Neural progenitor cell (in vitro differentiated cells): ENCODE results near the gene LRRTM1. TPM values are rescaled to one million over a fixed set of nuclear protein-coding genes. Genes with fewer than 3 reads are reported as not detected.

Experiments used
- DNase-seq: peaks from one replicate; pipeline ENCODE4 v3.0.0-alpha.2; 2016; ENCODE audit warnings: low spot score
- H2AFZ ChIP-seq: fragments of 200-600 bp; sonication (generic); replicated peaks from 2 replicates; pipeline ENCODE4 v1.6.1; 2016; ENCODE audit warnings: antibody characterized with exemption
- H3F3A ChIP-seq: fragments of 200-600 bp; sonication (generic); 2 replicates; pipeline ENCODE4 v1.6.1; 2016; ENCODE audit warnings: antibody characterized with exemption, low read depth
- H3K27ac ChIP-seq: fragments of 200-600 bp; sonication (generic); 2 replicates; pipeline ENCODE4 v1.5.1; 2016; ENCODE audit warnings: mild to moderate bottlenecking
- H3K27me3 ChIP-seq: fragments of 200-600 bp; sonication (generic); 2 replicates; pipeline ENCODE4 v1.6.1; 2016; ENCODE audit warnings: mild to moderate bottlenecking, moderate library complexity
- H3K36me3 ChIP-seq: fragments of 200-600 bp; sonication (generic); 2 replicates; pipeline ENCODE4 v1.5.1; 2016
- H3K4me1 ChIP-seq: fragments of 200-600 bp; sonication (generic); 2 replicates; pipeline ENCODE4 v1.6.1; 2016; ENCODE audit warnings: mixed run types
- H3K4me2 ChIP-seq: fragments of 200-600 bp; sonication (generic); 2 replicates; pipeline ENCODE4 v1.6.1; 2016
- H3K4me3 ChIP-seq: fragments of 200-600 bp; sonication (generic); 2 replicates; pipeline ENCODE4 v1.5.1; 2016
- H3K79me2 ChIP-seq: fragments of 200-600 bp; sonication (generic); 2 replicates; pipeline ENCODE4 v1.6.1; 2016; ENCODE audit warnings: low read depth
- H3K9ac ChIP-seq: fragments of 200-600 bp; sonication (generic); 2 replicates; pipeline ENCODE4 v1.6.1; 2016
- H3K9me3 ChIP-seq: fragments of 200-600 bp; sonication (generic); 2 replicates; pipeline ENCODE4 v1.5.1; 2016; ENCODE audit warnings: low read depth
- H4K20me1 ChIP-seq: fragments of 200-600 bp; sonication (generic); 2 replicates; pipeline ENCODE4 v1.6.1; 2016; ENCODE audit warnings: low read depth
- H3K27ac Mint-ChIP-seq: 3 replicates; pipeline ENCODE4 v1.8.0; 2021; ENCODE audit warnings: mixed read lengths
- H3K27me3 Mint-ChIP-seq: 2 replicates; pipeline ENCODE4 v1.8.0; 2022; ENCODE audit warnings: low read depth, mild to moderate bottlenecking, inconsistent platforms, moderate library complexity, mixed read lengths; ENCODE audit not compliant: insufficient read depth
- H3K36me3 Mint-ChIP-seq: 3 replicates; pipeline ENCODE4 v1.8.0; 2021; ENCODE audit warnings: mixed read lengths
- H3K4me1 Mint-ChIP-seq: 3 replicates; pipeline ENCODE4 v1.8.0; 2021; ENCODE audit warnings: mixed read lengths
- H3K4me3 Mint-ChIP-seq: 3 replicates; pipeline ENCODE4 v1.8.0; 2021; ENCODE audit warnings: mild to moderate bottlenecking, moderate library complexity, mixed read lengths
- H3K9me3 Mint-ChIP-seq: 3 replicates; pipeline ENCODE4 v1.8.0; 2020; ENCODE audit warnings: mixed read lengths
- EZH2 ChIP-seq: fragments of 200-600 bp; sonication (generic); IDR thresholded peaks from 2 replicates; pipeline ENCODE4 v1.6.1; 2017; ENCODE audit warnings: antibody characterized with exemption, mild to moderate bottlenecking, moderate library complexity
- EZH2phosphoT487 ChIP-seq: fragments of 200-600 bp; sonication (generic); IDR thresholded peaks from 2 replicates; pipeline ENCODE4 v1.6.1; 2017; ENCODE audit warnings: antibody characterized with exemption
- total RNA-seq: library from RNA; depleted of rRNA; stranded (reverse); fragments of >200 nt; gene quantifications from 2 replicates; pipeline ENCODE4 v1.2.3, GENCODE V29; 2015; ENCODE audit warnings: low replicate concordance
- TF ChIP-seq, protein P1 (sequence below): fragments of 200-600 bp; sonication (generic); IDR thresholded peaks from 2 replicates; pipeline ENCODE4 v1.5.1; 2017; ENCODE audit warnings: antibody characterized with exemption, mild to moderate bottlenecking

Gene LRRTM1
- total RNA-seq, 1 donor from 2014 or later: not detected

DNA sequence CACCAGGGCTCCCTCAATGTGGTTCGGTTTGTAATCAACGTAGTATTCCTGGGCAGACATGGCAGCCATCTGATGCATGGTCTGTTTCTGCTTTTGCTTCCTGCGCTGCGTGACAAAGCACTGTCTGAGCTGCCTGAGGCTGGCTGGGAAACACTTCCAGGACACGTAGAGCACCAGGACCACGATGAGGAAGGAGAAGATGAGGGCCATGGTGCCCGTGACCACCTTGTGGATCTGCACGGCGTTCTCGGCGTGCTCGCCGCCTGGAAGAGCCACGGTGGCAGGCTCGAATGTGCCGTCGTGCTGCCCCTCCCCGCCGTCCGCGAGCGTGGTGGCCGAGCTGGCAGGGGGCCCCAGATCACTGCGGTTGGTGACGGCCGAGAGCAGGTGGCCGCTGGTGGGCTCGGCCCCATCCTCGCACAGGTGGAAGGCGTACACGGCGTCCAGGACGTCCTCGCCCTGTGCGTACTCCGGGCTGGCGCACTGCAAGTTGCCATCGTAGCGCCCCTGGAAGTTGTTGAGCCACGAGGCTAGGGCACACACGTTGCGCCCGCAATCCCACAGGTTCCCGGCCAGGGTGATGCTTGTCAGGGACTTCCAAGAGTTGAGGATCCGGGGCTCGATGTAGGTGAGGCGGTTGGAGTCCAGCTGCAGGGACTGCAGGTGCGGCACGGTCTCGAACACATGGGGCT, 2.1 kb downstream of the LRRTM1 start:
- H3K27ac Mint-ChIP-seq: no peak overlapping the region
- Histone ChIP-seq H2AFZ (no peak overlapping the region), H3K27me3 (peaks cover 56% of the 10 kb centered on the region), H3K79me2 (no peaks in the 10 kb centered on the region), H3K4me3 (peak overlapping the region; percentile 71), H3K9me3 (no peaks in the 10 kb centered on the region), H3K9ac (no peak overlapping the region), H3F3A (peaks cover 34% of the 10 kb centered on the region), H3K27ac (no peak overlapping the region), H3K4me2 (peak overlapping the region; percentile 98), H3K4me1 (peaks cover 58% of the 10 kb centered on the region), H3K36me3 (no peaks in the 10 kb centered on the region), H4K20me1 (peaks cover 18% of the 10 kb centered on the region)
- no peak for DNase-seq
- H3K4me3 Mint-ChIP-seq: peak overlapping the region; percentile 91
- no peaks in the 10 kb centered on the region for H3K36me3 Mint-ChIP-seq
- peaks cover 26% of the 10 kb centered on the region for H3K27me3 Mint-ChIP-seq
- H3K9me3 Mint-ChIP-seq: peaks cover 2% of the 10 kb centered on the region
- peak; percentile 29 for TF ChIP-seq EZH2
- peak; percentile 70 for TF ChIP-seq EZH2phosphoT487
- TF ChIP-seq, protein P1, sequence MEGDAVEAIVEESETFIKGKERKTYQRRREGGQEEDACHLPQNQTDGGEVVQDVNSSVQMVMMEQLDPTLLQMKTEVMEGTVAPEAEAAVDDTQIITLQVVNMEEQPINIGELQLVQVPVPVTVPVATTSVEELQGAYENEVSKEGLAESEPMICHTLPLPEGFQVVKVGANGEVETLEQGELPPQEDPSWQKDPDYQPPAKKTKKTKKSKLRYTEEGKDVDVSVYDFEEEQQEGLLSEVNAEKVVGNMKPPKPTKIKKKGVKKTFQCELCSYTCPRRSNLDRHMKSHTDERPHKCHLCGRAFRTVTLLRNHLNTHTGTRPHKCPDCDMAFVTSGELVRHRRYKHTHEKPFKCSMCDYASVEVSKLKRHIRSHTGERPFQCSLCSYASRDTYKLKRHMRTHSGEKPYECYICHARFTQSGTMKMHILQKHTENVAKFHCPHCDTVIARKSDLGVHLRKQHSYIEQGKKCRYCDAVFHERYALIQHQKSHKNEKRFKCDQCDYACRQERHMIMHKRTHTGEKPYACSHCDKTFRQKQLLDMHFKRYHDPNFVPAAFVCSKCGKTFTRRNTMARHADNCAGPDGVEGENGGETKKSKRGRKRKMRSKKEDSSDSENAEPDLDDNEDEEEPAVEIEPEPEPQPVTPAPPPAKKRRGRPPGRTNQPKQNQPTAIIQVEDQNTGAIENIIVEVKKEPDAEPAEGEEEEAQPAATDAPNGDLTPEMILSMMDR: no peak
- peaks cover 59% of the 10 kb centered on the region for H3K4me1 Mint-ChIP-seq

DNA sequence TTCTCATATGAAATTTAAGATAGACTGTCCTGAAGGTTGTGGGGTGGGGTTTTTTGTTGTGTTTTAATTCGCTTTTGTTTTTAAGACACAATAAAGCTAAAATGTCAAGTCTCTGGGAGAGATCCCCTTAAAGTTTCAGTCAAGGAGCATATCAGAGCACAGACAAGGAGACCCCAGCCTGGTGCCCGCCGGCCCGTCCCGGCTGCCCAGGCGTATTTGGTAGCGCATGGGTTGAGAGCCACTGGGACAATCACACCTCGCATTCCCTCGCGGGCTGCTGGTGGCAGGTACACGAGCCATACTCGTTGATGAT, 2.6 kb downstream of the LRRTM1 start:
- Mint-ChIP-seq H3K4me1 (peaks cover 59% of the 10 kb centered on the region), H3K27me3 (peaks cover 26% of the 10 kb centered on the region), H3K4me3 (peak overlapping the region; percentile 87), H3K27ac (no peak overlapping the region), H3K9me3 (peaks cover 2% of the 10 kb centered on the region), H3K36me3 (no peaks in the 10 kb centered on the region)
- H3K9me3 ChIP-seq: no peaks in the 10 kb centered on the region
- no peak overlapping the region for H3K27ac ChIP-seq
- peak overlapping the region; percentile 98 for H3K4me2 ChIP-seq
- peaks cover 34% of the 10 kb centered on the region for H3F3A ChIP-seq
- H3K27me3 ChIP-seq: peaks cover 56% of the 10 kb centered on the region
- TF ChIP-seq, protein P1: no peak
- peak; percentile 4 for TF ChIP-seq EZH2
- DNase-seq: no peak
- H4K20me1 ChIP-seq: peaks cover 18% of the 10 kb centered on the region
- peaks cover 58% of the 10 kb centered on the region for H3K4me1 ChIP-seq
- H3K36me3 ChIP-seq: no peaks in the 10 kb centered on the region
- H2AFZ ChIP-seq: no peak overlapping the region
- peak overlapping the region; percentile 71 for H3K4me3 ChIP-seq
- H3K9ac ChIP-seq: no peak overlapping the region
- no peaks in the 10 kb centered on the region for H3K79me2 ChIP-seq

DNA sequence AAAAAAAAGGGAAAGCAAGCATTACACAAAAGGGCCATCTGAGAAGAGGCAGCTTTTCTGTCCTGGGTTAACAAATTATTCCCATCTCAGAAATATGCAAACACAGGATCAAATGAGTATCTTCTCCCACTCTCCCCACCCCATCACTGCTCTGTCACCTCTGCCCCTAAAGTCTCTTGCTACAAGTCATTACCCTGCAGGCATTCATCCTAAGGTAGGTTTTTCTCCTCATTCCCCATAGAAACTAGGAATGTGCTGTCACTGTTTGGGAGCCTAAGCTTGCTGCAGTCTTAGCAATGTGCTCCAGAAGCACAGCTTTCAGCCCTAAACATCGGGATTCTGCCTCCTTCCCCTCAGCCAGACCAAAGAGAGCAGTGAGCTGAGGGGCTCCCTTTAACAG, 3.6 kb downstream of the LRRTM1 start:
- Histone ChIP-seq H3K36me3 (no peaks in the 10 kb centered on the region), H2AFZ (no peak overlapping the region), H4K20me1 (peaks cover 18% of the 10 kb centered on the region), H3F3A (peaks cover 34% of the 10 kb centered on the region), H3K4me1 (peaks cover 52% of the 10 kb centered on the region), H3K27me3 (peaks cover 51% of the 10 kb centered on the region), H3K79me2 (no peaks in the 10 kb centered on the region), H3K9me3 (no peaks in the 10 kb centered on the region), H3K9ac (no peak overlapping the region), H3K4me3 (no peak overlapping the region), H3K4me2 (peak overlapping the region; percentile 31), H3K27ac (no peak overlapping the region)
- Mint-ChIP-seq H3K36me3 (no peaks in the 10 kb centered on the region), H3K4me3 (peak overlapping the region; percentile 36), H3K27ac (no peak overlapping the region), H3K27me3 (peaks cover 26% of the 10 kb centered on the region), H3K9me3 (no peaks in the 10 kb centered on the region), H3K4me1 (peaks cover 57% of the 10 kb centered on the region)
- TF ChIP-seq EZH2 (no peak), EZH2phosphoT487 (no peak)
- TF ChIP-seq, protein P1: no peak
- peak; percentile 25 for DNase-seq
